NT2/D1 (cell line): ENCODE measurements around the gene AK5.

Experiments used
- SUZ12 ChIP-seq: IDR thresholded peaks from 2 replicates; pipeline ENCODE4 v1.6.1; 2011; ENCODE audit not compliant: insufficient read length, insufficient read depth; ENCODE audit errors: extremely low read depth
- YY1 ChIP-seq: IDR thresholded peaks from 2 replicates; pipeline ENCODE4 v1.6.1; 2011; ENCODE audit not compliant: insufficient read length, insufficient read depth
- ZNF274 ChIP-seq: IDR thresholded peaks from 2 replicates; pipeline ENCODE4 v1.6.1; 2011; ENCODE audit warnings: mild to moderate bottlenecking, low read depth, low read length

- no peak for TF ChIP-seq ZNF274
- no peak for TF ChIP-seq YY1
- TF ChIP-seq SUZ12: no peak
These were observed 275.2 kb downstream of the AK5 start for GRCh38 chr1:77557053-77557452.
